ENCODE data around the gene CYTL1. TPM values are rescaled to one million over a fixed set of nuclear protein-coding genes. Genes with fewer than 3 reads are reported as not detected.

The CYTL1 gene
- total RNA-seq, 3 donors from 2014 or later, result 0.44 to 1.9 (median 0.66) TPM

- intact Hi-C loops (cut with DNase I; ENCODE audit: low total_unique reads), result no loop called here
- Histone ChIP-seq H3K27me3 (no peaks in the 10 kb centered on the region), H3K4me3 (no peak overlapping the region), H3K36me3 (no peaks in the 10 kb centered on the region), H3K27ac (no peak overlapping the region), H3K4me1 (peaks cover 0 to 4% of the 10 kb centered on the region in 2 donors), H3K9me3 (no peaks in the 10 kb centered on the region)
- TF ChIP-seq, protein P1, sequence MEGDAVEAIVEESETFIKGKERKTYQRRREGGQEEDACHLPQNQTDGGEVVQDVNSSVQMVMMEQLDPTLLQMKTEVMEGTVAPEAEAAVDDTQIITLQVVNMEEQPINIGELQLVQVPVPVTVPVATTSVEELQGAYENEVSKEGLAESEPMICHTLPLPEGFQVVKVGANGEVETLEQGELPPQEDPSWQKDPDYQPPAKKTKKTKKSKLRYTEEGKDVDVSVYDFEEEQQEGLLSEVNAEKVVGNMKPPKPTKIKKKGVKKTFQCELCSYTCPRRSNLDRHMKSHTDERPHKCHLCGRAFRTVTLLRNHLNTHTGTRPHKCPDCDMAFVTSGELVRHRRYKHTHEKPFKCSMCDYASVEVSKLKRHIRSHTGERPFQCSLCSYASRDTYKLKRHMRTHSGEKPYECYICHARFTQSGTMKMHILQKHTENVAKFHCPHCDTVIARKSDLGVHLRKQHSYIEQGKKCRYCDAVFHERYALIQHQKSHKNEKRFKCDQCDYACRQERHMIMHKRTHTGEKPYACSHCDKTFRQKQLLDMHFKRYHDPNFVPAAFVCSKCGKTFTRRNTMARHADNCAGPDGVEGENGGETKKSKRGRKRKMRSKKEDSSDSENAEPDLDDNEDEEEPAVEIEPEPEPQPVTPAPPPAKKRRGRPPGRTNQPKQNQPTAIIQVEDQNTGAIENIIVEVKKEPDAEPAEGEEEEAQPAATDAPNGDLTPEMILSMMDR (IDR thresholded peaks at IDR 0.05), result no peak
- TF ChIP-seq POLR2A (IDR thresholded peaks at IDR 0.05) (no peak), POLR2AphosphoS5 (IDR thresholded peaks at IDR 0.05) (no peak)
- no peak for DNase-seq (ENCODE audit: low spot score in 2 of 2)
Measured at GRCh38 chr4:5048721-5049120, 29.5 kb upstream of the CYTL1 start.

DNA sequence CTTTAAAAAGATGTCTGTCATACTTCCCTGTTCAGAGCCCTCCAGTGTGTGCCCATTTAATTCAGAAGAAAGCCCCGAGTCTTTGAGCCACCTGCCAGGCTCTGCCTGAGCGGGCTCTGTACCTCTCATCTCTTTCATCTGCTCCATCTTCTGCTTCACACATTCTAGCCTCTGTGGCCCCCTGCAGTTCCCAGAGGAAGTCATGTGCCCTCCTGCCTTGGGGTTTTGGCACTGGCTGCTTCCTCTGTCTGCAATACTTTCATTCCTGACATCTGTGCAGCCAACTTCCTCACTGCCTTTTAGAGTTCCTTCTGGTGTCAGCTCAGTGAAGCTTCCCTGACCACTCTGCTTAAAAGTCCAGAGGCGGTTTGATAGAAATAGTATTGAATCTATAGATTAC lies 25.8 kb upstream of the CYTL1 start:
- Histone ChIP-seq H3K36me3 (no peaks in the 10 kb centered on the region), H3K9me3 (no peaks in the 10 kb centered on the region), H3K27me3 (no peaks in the 10 kb centered on the region), H3K4me1 (no peaks in the 10 kb centered on the region), H3K4me3 (no peak overlapping the region), H3K27ac (no peak overlapping the region)
- DNase-seq (ENCODE audit: low spot score in 2 of 2), result no peak
- TF ChIP-seq, protein P1 (IDR thresholded peaks at IDR 0.05), result no peak
- no peak for TF ChIP-seq POLR2A (IDR thresholded peaks at IDR 0.05)
- intact Hi-C loops (cut with DNase I; ENCODE audit: low total_unique reads), result no loop called here

GRCh38 chr4:5044341-5044740 lies 25.1 kb upstream of the CYTL1 start:
- Histone ChIP-seq H3K4me3 (no peak overlapping the region), H3K27ac (no peak overlapping the region), H3K4me1 (no peaks in the 10 kb centered on the region), H3K27me3 (no peaks in the 10 kb centered on the region), H3K9me3 (no peaks in the 10 kb centered on the region), H3K36me3 (no peaks in the 10 kb centered on the region)
- intact Hi-C loops (cut with DNase I; ENCODE audit: low total_unique reads), result no loop called here
- TF ChIP-seq POLR2AphosphoS5 (IDR thresholded peaks at IDR 0.05) (no peak), POLR2A (IDR thresholded peaks at IDR 0.05) (no peak)
- TF ChIP-seq, protein P1 (IDR thresholded peaks at IDR 0.05), result no peak
- no peak for DNase-seq (ENCODE audit: low spot score in 2 of 2)

DNA sequence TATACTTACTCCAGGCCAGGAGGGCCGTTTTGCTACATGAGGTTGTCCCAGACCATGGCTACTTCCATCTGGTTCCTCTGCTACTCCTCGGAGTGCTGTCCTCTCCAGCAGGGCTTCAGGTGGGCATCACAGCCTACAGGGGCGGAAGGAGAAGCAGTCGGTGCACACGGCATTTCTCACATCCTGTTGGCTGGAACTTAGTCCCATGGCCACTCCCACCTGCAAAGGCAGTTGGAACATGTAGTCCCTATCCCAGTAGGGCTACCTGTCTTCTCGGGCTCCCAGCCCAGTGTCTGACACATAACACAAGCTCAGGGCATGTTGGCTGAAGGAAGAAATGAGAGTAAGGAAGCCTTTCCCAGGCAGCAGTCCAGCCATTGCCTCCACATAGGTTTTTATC lies 24.3 kb upstream of the CYTL1 start:
- no peak for TF ChIP-seq POLR2AphosphoS5 (IDR thresholded peaks at IDR 0.05)
- TF ChIP-seq, protein P1 (IDR thresholded peaks at IDR 0.05), result no peak
- no peak for TF ChIP-seq POLR2A (IDR thresholded peaks at IDR 0.05)
- Histone ChIP-seq H3K36me3 (no peaks in the 10 kb centered on the region), H3K4me1 (no peaks in the 10 kb centered on the region), H3K27me3 (no peaks in the 10 kb centered on the region), H3K4me3 (no peak overlapping the region), H3K27ac (no peak overlapping the region), H3K9me3 (no peaks in the 10 kb centered on the region)
- intact Hi-C loops (cut with DNase I; ENCODE audit: low total_unique reads), result no loop called here
- DNase-seq (ENCODE audit: low spot score in 2 of 2), result no peak

DNA sequence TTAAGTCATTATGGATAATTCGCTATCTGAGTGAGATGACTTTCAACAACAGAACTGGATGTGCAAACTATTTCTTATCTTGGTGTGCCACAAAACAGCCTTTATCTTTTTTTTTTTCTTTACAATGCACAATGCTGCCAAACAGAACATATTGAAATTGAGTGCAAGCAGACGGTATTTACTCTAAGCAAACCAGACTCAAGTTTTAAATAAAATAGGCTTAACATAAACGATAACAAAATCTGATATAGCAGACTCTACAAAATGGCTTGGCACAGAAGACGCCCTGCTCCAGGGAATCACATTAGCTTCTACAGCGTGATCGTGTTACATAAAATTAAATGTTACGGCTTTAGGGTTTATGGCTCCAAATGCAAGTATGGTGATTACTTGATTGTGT lies 22.4 kb upstream of the CYTL1 start:
- TF ChIP-seq, protein P1 (IDR thresholded peaks at IDR 0.05), result no peak
- TF ChIP-seq POLR2AphosphoS5 (IDR thresholded peaks at IDR 0.05) (no peak), POLR2A (IDR thresholded peaks at IDR 0.05) (no peak)
- H3K36me3 ChIP-seq, result no peaks in the 10 kb centered on the region
- no peaks in the 10 kb centered on the region for H3K4me1 ChIP-seq
- no peak overlapping the region for H3K27ac ChIP-seq
- no peaks in the 10 kb centered on the region for H3K27me3 ChIP-seq
- intact Hi-C loops (cut with DNase I; ENCODE audit: low total_unique reads), result no loop called here
- no peaks in the 10 kb centered on the region for H3K9me3 ChIP-seq
- H3K4me3 ChIP-seq, result no peak overlapping the region
- DNase-seq (ENCODE audit: low spot score in 2 of 2), result no peak

Data from breast epithelium (tissue), 4 donors.